Large intestine (tissue), 3 donors: ENCODE measurements around the gene FAM135A. TPM values are rescaled to one million over a fixed set of nuclear protein-coding genes. Genes with fewer than 3 reads are reported as not detected.
"Not testable (repeated sequence)": the region's sequence is repeated elsewhere in the genome, so short reads cannot be mapped to it uniquely, and the experiment has no call there.

Source experiments
- DNase-seq, 2 donors: peaks; one replicate each; pipeline versions ENCODE4 v3.0.0 to v3.0.0-alpha.2; 2013
- H3K27ac ChIP-seq: one replicate; pipeline ENCODE4 v1.5.1; 2013; ENCODE audit warnings: low read length
- H3K27me3 ChIP-seq: 2 replicates; pipeline ENCODE4 v1.6.1; 2013; ENCODE audit warnings: low read length; ENCODE audit not compliant: control insufficient read depth, insufficient read depth
- H3K36me3 ChIP-seq: 2 replicates; pipeline ENCODE4 v1.6.1; 2013; ENCODE audit warnings: low read length; ENCODE audit not compliant: control insufficient read depth, insufficient read depth
- H3K4me1 ChIP-seq: one replicate; pipeline ENCODE4 v1.6.1; 2013; ENCODE audit warnings: low read length; ENCODE audit not compliant: control insufficient read depth, insufficient read depth
- H3K4me3 ChIP-seq: one replicate; pipeline ENCODE4 v1.5.1; 2013; ENCODE audit warnings: low read length
- H3K9me3 ChIP-seq: one replicate; pipeline ENCODE4 v1.6.1; 2013; ENCODE audit warnings: mild to moderate bottlenecking, low read depth, low read length, moderate library complexity; ENCODE audit not compliant: control insufficient read depth
- WGBS: methylation state at CpG from one replicate; pipeline ENCODE4 v1.1.5; 2013; ENCODE audit warnings: low lambda C conversion rate; ENCODE audit not compliant: insufficient coverage; 5-methylcytosine and 5-hydroxymethylcytosine counted together
- polyA plus RNA-seq: library from polyadenylated mRNA; unstranded; fragments of 120-200 nt; gene quantifications from one replicate; pipeline ENCODE4 v1.2.1, GENCODE V29; 2013

The FAM135A gene
- polyA plus RNA-seq, 1 donor = 97.2 TPM

- WGBS = no CpG with 5 or more reads among the region's 6 CpGs
- Histone ChIP-seq H3K36me3 (no peaks in the 10 kb centered on the region), H3K27me3 (no peaks in the 10 kb centered on the region), H3K4me3 (no peak overlapping the region), H3K27ac (no peak overlapping the region), H3K9me3 (peaks cover 2% of the 10 kb centered on the region), H3K4me1 (no peaks in the 10 kb centered on the region)
- no peak for DNase-seq
Measured at GRCh38 chr6:70604254-70604653, 190.9 kb downstream of the FAM135A start.

DNA sequence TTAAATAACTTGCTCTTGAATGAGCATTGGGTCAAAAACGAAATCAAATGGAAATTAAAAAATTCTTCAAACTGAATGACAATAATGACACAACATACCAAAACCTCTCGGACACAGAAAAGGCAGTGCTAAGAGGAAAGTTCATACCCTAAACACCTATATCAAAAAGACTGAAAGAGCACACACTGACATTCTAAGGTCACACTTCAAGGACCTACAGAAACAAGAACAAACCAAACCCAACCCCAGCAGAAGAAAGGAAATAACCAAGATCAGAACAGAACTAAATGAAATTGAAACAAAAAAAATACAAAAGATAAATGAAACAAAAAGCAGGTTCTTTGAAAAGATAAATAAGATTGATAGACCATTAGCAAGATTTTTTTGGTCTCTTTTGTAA, 194.1 kb downstream of the FAM135A start:
- WGBS = 100% methylated on average over 1 of the region's 2 CpGs
- not testable (repeated sequence) for DNase-seq, H3K36me3 ChIP-seq

DNA sequence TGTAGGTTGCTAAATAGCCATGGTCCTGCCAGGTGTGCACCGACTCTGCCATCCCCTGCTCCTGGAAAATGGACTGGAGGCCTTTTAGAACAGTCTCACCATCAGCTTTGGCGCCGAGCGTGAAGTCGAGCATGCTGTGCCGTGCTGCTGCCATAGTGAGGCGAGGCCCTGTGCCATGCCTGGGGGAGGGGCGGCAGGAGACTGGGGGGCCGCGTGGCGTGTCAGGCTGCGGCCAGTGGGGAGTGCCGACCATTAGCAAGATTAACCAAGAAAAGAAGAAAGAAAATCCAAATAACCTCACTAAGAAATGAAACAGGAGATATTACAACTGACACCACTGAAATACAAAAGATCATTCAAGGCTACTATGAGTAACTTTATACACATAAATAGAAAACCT, 195.9 kb downstream of the FAM135A start:
- not testable (repeated sequence) for H3K9me3 ChIP-seq, H3K4me1 ChIP-seq, H3K27me3 ChIP-seq, H3K4me3 ChIP-seq, DNase-seq, H3K27ac ChIP-seq, H3K36me3 ChIP-seq
- WGBS = 100% methylated on average over 2 of the region's 13 CpGs

More for the DNA sequence above, 194.1 kb downstream of the FAM135A start:
- not testable (repeated sequence) for H3K9me3 ChIP-seq, H3K27ac ChIP-seq, H3K4me1 ChIP-seq, H3K4me3 ChIP-seq, H3K27me3 ChIP-seq

Other genes with a start within 250 kb of the FAM135A start
- 5.2 TPM for gene COL9A1, start 110.4 kb upstream of the FAM135A start, polyA plus RNA-seq
- 13.4 TPM for gene SDHAF4, start 153.4 kb downstream of the FAM135A start, polyA plus RNA-seq